Spleen (tissue), 7 donors: ENCODE results near the gene KLF16.

Source experiments
- CTCF ChIP-seq, 11 experiments: fragments of 200-600 bp in 7 of 11; fragments of 450-650 bp in 4 of 11; sonication (generic) in 4 of 11; IDR thresholded peaks in 8 of 11; conservative IDR thresholded peaks in 3 of 11; 1 replicate in 7 of 11; 2 replicates in 4 of 11; pipeline versions ENCODE4 v1.4.0 to v1.8.0; 2016 to 2021; ENCODE audit warnings: antibody characterized with exemption in 11 of 11, inconsistent platforms in 4 of 11, mild to moderate bottlenecking in 1 of 11
- POLR2AphosphoS5 ChIP-seq, 3 donors: sonication (generic); formaldehyde crosslinking; IDR thresholded peaks; one replicate each; pipeline ENCODE4 v1.5.1; 2017; ENCODE audit warnings: antibody characterized with exemption in 3 of 3
- donor health status: DM: no; HTN: no; CAD: no; lungs with moderate emphysema.
- donor health status: DM: no; HTN: no; CAD: no.
- donor health status: DM: no; HTN: no; CAD: no.

- TF ChIP-seq CTCF (IDR thresholded peaks at IDR 0.05 in 8 of 11, conservative IDR thresholded peaks at IDR 0.05 in 3 of 11) (no peak), POLR2AphosphoS5 (IDR thresholded peaks at IDR 0.05) (no peak)
Observed at GRCh38 chr19:1905863-1906375, 42.5 kb upstream of the KLF16 start.
